Stimulated activated CD4-positive, alpha-beta T cell treated with anti-CD3 and anti-CD28 coated beads, Interleukin-2, amount 100 ng/mL, for 4 hours (primary cell): ENCODE measurements around the gene NEURL1.

Experiments used
- DNase-seq: peaks from one replicate; pipeline ENCODE4 v3.0.0-alpha.2; 2020; ENCODE audit warnings: low read depth

The NEURL1 gene

GRCh38 chr10:103546401-103546800, 52.9 kb downstream of the NEURL1 start:
- no peak for DNase-seq

- no peak for DNase-seq
Measured at GRCh38 chr10:103547391-103547946, 54.0 kb downstream of the NEURL1 start.

GRCh38 chr10:103548006-103548405, 54.5 kb downstream of the NEURL1 start:
- DNase-seq: no peak

- no peak for DNase-seq
Measured at GRCh38 chr10:103548581-103549348, 55.3 kb downstream of the NEURL1 start.

- no peak for DNase-seq
Measured at GRCh38 chr10:103549349-103549685, 55.8 kb downstream of the NEURL1 start.

GRCh38 chr10:103550229-103550628, 56.7 kb downstream of the NEURL1 start:
- DNase-seq: no peak

- no peak for DNase-seq
Measured at GRCh38 chr10:103551619-103552602, 58.4 kb downstream of the NEURL1 start.

- no peak for DNase-seq
Measured at GRCh38 chr10:103552856-103553742, 59.6 kb downstream of the NEURL1 start.

- DNase-seq: peak; percentile 19
Measured at GRCh38 chr10:103553743-103554487, 60.4 kb downstream of the NEURL1 start.

- DNase-seq: no peak
Measured at GRCh38 chr10:103554488-103555324, 61.2 kb downstream of the NEURL1 start.

- DNase-seq: no peak
Measured at GRCh38 chr10:103555325-103555649, 61.8 kb downstream of the NEURL1 start.

GRCh38 chr10:103555712-103556111, 62.2 kb downstream of the NEURL1 start:
- DNase-seq: no peak

GRCh38 chr10:103556383-103557007, 63.0 kb downstream of the NEURL1 start:
- no peak for DNase-seq

- no peak for DNase-seq
Measured at GRCh38 chr10:103557455-103557854, 64.0 kb downstream of the NEURL1 start.

GRCh38 chr10:103558911-103559310, 65.4 kb downstream of the NEURL1 start:
- no peak for DNase-seq

- no peak for DNase-seq
Measured at GRCh38 chr10:103559776-103560175, 66.3 kb downstream of the NEURL1 start.

- DNase-seq: no peak
Measured at GRCh38 chr10:103560886-103561285, 67.4 kb downstream of the NEURL1 start.

GRCh38 chr10:103562383-103562782, 68.9 kb downstream of the NEURL1 start:
- no peak for DNase-seq

GRCh38 chr10:103563231-103564115, 70.0 kb downstream of the NEURL1 start:
- DNase-seq: no peak
